GM19467 (cell line): ENCODE measurements around the gene SDF4.

ENCODE experiments used
- ATAC-seq: cut with Tn5 transposase; IDR thresholded peaks from one replicate; pipeline ENCODE4 v1.9.1; 2021; ENCODE audit warnings: mild to moderate bottlenecking, moderate library complexity; ENCODE audit not compliant: unreplicated experiment

Gene SDF4

GRCh38 chr1:1213345-1214265 is 18.2 kb downstream of the SDF4 start, which contains the start of gene TNFRSF4:
TSS of gene TNFRSF4 (minus strand) at chr1:1214153. CDS start at chr1:1214127, 26 bp downstream.
- no peak for ATAC-seq

DNA sequence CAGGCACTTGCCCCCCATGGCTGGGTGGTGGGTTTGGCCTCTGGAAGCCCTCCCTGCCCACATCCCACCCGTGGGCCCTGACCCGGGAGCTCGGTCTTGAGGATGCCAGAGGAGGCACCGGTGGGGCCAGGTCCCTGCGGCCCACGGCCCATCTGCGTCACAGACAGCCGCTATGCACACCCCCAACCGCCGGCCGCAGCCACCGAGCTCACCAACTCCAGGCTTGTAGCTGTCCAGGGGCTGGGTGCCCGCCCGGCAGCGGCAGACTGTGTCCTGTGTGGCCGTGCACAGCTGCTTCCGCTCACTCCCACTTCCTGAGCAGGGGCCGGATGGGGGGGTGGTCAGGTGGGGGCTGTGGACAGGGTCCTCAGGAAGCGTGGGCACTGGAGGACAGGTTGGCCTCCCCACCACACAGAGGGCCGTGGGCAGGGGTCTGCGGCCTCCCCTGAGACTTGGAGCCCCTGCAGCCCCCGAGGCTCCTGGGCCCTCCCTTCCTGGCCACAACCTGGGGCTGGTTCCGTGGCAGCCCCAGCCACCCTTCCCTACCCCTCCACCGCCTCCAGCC is 18.9 kb downstream of the SDF4 start:
- ATAC-seq: no peak

- no peak for ATAC-seq
These were observed 20.0 kb downstream of the SDF4 start for GRCh38 chr1:1211541-1212441.

DNA sequence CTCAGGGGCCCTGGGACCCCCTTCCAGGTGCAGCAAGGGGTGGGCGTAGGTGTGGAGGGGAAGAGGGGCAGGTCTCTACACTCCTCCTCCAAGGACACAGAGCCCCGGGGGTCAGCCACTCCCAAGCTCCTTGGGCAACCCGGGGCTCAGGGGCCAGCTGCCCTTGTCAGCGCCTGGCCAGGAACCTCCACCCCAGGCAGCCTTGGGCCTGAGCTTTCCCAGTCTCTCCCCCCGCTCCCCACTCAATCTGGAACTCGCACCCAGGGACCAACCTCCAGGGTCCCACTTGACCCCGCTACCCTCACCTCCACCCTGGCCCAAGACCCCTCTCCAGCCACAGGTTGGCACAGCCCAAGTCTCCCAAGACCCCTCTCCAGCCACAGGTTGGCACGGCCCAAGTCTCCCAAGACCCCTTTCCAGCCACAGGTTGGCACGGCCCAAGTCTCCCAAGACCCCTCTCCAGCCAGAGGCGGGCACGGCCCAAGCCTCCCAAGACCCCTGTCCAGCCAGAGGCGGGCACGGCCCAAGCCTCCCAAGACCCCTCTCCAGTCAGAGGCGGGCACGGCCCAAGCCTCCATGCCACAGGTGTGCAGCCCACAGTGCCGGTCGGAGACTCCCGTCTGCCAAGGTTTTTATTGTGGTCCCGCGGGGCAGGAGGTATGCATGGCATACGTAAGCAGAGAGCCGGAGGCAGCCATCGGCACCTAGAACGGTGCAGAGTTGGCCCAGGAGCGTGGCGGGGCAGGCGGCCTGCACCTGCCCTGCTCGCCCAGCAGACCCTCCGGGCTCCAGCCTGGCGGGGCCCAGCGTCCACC is 20.9 kb downstream of the SDF4 start:
- no peak for ATAC-seq

GRCh38 chr1:1208713-1209433 is 22.9 kb downstream of the SDF4 start:
- no peak for ATAC-seq

GRCh38 chr1:1207571-1207892 is 24.3 kb downstream of the SDF4 start:
- ATAC-seq: no peak

DNA sequence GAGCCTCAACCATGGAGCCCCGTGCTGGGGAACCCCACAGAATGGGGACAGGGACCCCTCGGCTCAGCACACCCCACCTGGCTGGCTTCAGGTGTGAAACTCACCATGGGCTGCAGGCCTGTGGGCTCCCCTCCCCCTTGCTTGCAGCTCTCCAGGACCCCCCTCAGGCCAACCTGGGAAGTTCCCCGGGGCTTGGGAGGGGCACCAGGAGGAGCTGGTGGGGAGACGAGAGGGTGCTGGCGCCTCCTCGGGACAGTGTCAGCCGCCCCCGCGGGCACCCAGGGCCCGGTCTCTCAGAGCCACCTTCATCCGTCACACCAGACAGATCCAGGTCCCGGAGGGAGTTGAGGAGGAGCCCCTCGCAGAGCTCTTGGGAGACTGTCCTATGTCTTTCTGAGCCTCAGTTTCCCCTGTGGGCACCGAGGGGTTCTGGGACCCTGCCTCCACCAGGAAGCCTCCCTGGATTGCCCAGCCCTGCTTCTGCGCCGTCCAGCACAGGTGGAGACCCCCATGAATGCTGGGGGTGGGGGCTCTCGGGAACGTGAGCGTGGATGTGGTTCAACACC is 24.8 kb downstream of the SDF4 start:
- ATAC-seq: no peak

GRCh38 chr1:1206376-1206965 is 25.3 kb downstream of the SDF4 start, which contains the start of gene TNFRSF18:
TSS of gene TNFRSF18 (minus strand) at chr1:1206592. CDS start at chr1:1206571, 21 bp downstream.
- ATAC-seq: no peak

GRCh38 chr1:1205769-1206375 is 25.9 kb downstream of the SDF4 start:
- no peak for ATAC-seq

DNA sequence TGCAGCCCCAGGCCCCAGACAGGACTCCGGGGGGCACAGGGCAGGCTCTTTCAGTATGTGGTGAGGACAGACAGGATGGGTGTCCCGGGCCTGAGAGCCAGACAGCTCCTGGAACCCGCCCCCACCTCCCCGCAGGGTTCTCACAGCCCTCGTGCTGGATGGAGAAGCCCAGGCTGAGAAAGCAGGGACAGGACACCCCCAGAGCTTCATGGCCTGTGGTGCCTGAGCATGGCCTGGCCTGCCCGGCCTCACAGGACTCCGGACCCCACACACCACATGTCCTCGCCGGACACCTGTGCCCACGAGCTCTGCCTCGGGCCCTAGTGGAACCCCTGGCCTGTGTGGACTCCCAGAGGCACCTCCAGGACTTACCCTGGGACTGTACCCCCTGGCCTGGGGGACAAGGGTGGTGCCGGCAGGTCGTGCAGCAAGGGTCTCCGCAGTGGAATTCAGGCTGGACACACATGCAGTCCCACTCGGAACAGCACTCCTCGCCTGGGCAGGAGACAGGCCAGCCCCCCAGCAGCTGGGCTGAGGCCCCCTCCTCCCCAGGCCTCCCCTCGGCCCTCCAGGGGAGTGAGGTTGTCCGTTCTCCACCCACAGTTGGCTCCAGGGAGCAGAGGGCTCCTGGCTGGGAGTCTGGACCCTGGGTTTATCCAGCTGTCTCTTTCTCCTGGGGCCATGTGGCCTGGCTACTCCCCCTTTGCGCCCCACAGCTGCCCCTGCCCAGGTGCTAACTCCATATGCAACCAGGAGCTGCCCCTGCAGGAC is 26.6 kb downstream of the SDF4 start:
- ATAC-seq: no peak

- ATAC-seq: no peak
These were observed 27.3 kb downstream of the SDF4 start for GRCh38 chr1:1204425-1204920.

DNA sequence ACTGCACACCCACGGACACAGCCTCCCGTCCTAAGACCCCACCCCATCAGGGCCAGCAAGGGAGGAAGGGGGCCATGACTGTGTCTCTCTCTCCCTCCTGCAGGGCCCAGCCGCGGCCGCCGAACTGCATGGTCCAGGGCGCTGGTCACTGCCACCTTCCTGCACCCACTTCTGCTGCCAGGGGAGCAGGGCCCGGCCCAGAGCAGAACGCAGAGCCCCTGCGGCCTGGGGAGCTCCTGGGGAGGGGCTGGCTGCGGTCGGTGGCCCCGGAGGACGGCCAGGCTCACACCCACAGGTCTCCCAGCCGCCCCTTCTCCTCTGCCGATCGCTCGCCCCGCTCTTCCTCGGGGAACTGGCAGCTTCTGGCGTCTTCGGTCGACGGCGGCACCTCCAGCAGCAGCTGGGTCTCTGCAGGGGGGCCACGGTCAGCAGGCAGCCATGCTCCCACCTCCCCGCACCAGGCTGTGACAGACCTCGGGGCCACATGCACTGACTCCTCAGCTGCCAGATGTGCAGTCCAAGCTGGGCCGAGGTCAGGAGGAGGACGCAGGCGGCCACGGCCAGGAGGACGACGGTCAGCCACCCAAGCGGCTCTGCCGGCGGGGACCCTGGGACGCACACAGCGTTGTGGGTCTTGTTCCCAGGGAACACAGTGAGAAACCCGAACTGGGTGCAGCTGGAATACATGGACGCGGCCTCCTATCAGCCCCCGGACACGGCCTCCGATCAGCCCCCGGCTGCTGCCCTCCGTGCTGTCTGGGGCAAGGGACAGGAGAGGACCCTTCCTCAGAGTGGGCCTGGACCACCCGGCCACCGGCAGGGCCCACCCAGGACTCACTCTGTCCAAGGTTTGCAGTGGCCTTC is 28.0 kb downstream of the SDF4 start:
- ATAC-seq: no peak

- ATAC-seq: no peak
These were observed 28.8 kb downstream of the SDF4 start for GRCh38 chr1:1202831-1203560.

DNA sequence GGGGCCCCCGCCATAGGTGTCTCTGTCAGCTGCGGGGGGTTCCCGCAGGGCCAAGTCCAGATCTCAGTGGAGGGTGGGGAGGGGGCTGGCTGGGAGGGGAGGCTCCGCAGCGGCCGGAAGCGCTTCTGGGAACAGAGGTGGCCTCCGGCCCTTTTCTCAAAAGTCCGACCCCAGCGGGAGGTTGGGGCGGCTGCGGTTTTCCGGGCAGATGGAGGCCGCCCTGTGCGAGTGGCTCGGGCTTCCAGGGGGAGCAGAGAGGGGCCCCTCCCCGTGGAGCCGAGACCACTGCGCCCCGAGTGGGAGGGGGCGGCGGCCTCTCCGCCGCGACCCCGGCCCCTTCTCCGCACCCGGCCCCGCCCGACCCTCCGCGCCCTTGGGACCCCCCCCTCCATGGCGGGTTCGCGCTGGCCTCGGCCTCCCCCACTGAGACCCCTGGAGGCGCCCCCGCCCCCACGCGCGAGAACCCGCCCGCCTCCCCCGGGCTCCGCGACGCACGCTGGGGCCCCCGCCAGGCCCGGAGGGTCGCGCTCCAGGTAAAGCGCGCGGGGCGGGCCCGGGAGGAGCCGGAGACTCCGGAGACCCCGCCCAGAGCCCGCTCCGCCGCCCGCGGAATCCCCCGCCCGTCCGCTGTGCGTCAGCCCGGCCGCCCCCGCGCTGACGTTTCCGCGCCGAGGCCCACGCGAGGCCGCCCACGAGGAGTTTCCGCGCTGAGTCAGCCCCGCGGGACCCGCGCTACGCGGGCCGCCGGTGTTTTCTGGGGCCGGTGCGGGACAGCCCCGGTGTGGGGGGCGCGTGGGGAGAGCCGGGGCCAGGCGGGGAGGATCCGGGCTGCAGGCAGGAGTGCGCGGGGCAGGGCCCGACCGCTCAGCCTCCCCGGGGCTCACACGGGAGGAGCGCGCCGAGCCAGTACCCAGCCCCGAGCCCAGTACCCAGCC is 30.7 kb downstream of the SDF4 start:
- ATAC-seq: no peak
